OCI-LY7 (cell line): ENCODE results near the gene GP1BB. TPM values are rescaled to one million over a fixed set of nuclear protein-coding genes. Genes with fewer than 3 reads are reported as not detected.

ENCODE experiments used
- BruUV-seq: library from RNA; stranded (reverse); fragments of 400-500 nt; replicated peaks from 2 replicates; lab custom pipeline; 2021; lab: Mats Ljungman, UMichigan
- CTCF ChIA-PET: fragments of 300-600 bp; sonication (Branson Sonifier 250); formaldehyde crosslinking; loops from one replicate; lab custom pipeline; 2022; ENCODE audit warnings: antibody characterized with exemption; ENCODE audit not compliant: unreplicated experiment; lab: Charles Lee
- POLR2A ChIA-PET: fragments of 300-600 bp; sonication (Branson Sonifier 250); formaldehyde crosslinking; loops from one replicate; lab custom pipeline; 2022; ENCODE audit warnings: antibody characterized with exemption; lab: Charles Lee
- DNase-seq: peaks from one replicate; pipeline ENCODE4 v3.0.0-alpha.2; 2015; ENCODE audit warnings: low spot score
- H2AFZ ChIP-seq: fragments of 200-600 bp; sonication (generic), shearing (Covaris generic); 2 replicates; pipeline ENCODE4 v1.6.1; 2014; ENCODE audit warnings: mild to moderate bottlenecking, antibody characterized with exemption, low read length, moderate library complexity
- H3K27ac ChIP-seq: fragments of 200-600 bp; sonication (generic); 2 replicates; pipeline ENCODE4 v1.5.1; 2014; ENCODE audit warnings: mixed run types, low read depth, mild to moderate bottlenecking, moderate library complexity, low read length, inconsistent platforms; ENCODE audit not compliant: poor library complexity, severe bottlenecking
- H3K36me3 ChIP-seq: fragments of 200-600 bp; sonication (generic); 2 replicates; pipeline ENCODE4 v1.6.1; 2014; ENCODE audit warnings: mild to moderate bottlenecking, antibody characterized with exemption, low read length, moderate library complexity, mixed read lengths; ENCODE audit not compliant: insufficient read depth
- H3K4me1 ChIP-seq: fragments of 200-600 bp; sonication (generic); 2 replicates; pipeline ENCODE4 v1.5.1; 2014; ENCODE audit warnings: mild to moderate bottlenecking, low read length; ENCODE audit not compliant: insufficient read depth, poor library complexity, severe bottlenecking
- H3K4me2 ChIP-seq: fragments of 200-600 bp; sonication (generic); 2 replicates; pipeline ENCODE4 v1.6.1; 2014; ENCODE audit warnings: mild to moderate bottlenecking, low read length
- H3K4me3 ChIP-seq: fragments of 200-600 bp; sonication (generic); 2 replicates; pipeline ENCODE4 v1.5.1; 2014; ENCODE audit warnings: mild to moderate bottlenecking, low read depth, low read length; ENCODE audit not compliant: poor library complexity, severe bottlenecking
- H3K79me2 ChIP-seq: fragments of 200-600 bp; sonication (generic); 2 replicates; pipeline ENCODE4 v1.6.1; 2016; ENCODE audit warnings: low read depth, mild to moderate bottlenecking, low read length, moderate library complexity, mixed read lengths; ENCODE audit not compliant: insufficient read depth
- H3K9me2 ChIP-seq: fragments of 200-600 bp; sonication (generic); 2 replicates; pipeline ENCODE4 v1.6.1; 2016; ENCODE audit warnings: mild to moderate bottlenecking, low read length, mixed read lengths; ENCODE audit not compliant: insufficient read depth
- H3K9me3 ChIP-seq: fragments of 200-600 bp; sonication (generic); 2 replicates; pipeline ENCODE4 v1.6.1; 2014; ENCODE audit warnings: mild to moderate bottlenecking, mixed run types, low read length, mixed read lengths
- H4K20me1 ChIP-seq: fragments of 200-600 bp; sonication (generic); 2 replicates; pipeline ENCODE4 v1.6.1; 2014; ENCODE audit warnings: mild to moderate bottlenecking, antibody characterized with exemption, low read length, moderate library complexity, mixed read lengths; ENCODE audit not compliant: insufficient read depth
- EZH2phosphoT487 ChIP-seq: fragments of 200-600 bp; sonication (generic); IDR thresholded peaks from 2 replicates; pipeline ENCODE4 v1.6.1; 2018; ENCODE audit warnings: low read depth, borderline replicate concordance, mild to moderate bottlenecking, mixed run types, antibody characterized with exemption, low read length, moderate library complexity, mixed read lengths
- intact Hi-C: fragments of 100-400 bp; cut with micrococcal nuclease; formaldehyde crosslinking; loops from one replicate; pipeline ENCODE4 v1.10.0; 2022; ENCODE audit not compliant: unreplicated experiment
- total RNA-seq, 2 experiments: library from RNA; depleted of rRNA in 1 of 2; stranded (reverse); fragments of >200 nt in 1 of 2; shearing (Covaris generic) in 1 of 2; gene quantifications; 2 replicates each; pipeline ENCODE4 v1.2.3, GENCODE V29; 2014 to 2022
- TF ChIP-seq, protein P1 (sequence below): fragments of 200-600 bp; sonication (generic); conservative IDR thresholded peaks from 2 replicates; pipeline ENCODE4 v1.5.1; 2014; ENCODE audit warnings: mild to moderate bottlenecking, antibody characterized with exemption, low read length, moderate library complexity, mixed read lengths

Gene GP1BB
- total RNA-seq, 2 experiments from 2014 or later = not detected

DNA sequence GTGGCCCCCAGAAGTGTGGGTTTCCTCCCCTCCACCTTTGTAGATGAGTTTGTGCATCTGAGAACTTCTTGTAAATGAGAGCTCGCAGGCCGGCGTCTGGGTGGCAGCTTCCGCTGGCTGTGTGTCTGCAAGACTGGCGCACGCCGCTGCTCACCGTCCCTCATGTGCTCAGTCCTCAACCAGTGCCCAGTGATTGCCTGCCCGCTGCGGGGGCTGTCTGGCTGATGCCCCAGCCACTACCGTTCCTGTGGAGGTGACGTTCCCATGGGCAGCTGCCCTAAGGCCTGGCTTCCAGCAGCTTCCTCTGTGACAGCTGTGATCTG is 46.0 kb downstream of the GP1BB start:
- ChIA-PET POLR2A (no interaction called here), CTCF (interaction anchor here (1.4 kb wide), 1 partner anchor 127 kb away, joined by 3 read pairs; no protein-coding TSS in a partner anchor)
- no peak for DNase-seq
- intact Hi-C loops = no loop called here
- Histone ChIP-seq H4K20me1 (no peaks in the 10 kb centered on the region), H3K27ac (no peak overlapping the region), H3K4me2 (no peak overlapping the region), H3K4me1 (peaks cover 39% of the 10 kb centered on the region), H3K4me3 (no peak overlapping the region), H3K79me2 (no peaks in the 10 kb centered on the region), H2AFZ (no peak overlapping the region), H3K36me3 (no peaks in the 10 kb centered on the region), H3K9me3 (no peaks in the 10 kb centered on the region), H3K9me2 (no peaks in the 10 kb centered on the region)
- TF ChIP-seq EZH2phosphoT487 = no peak
- TF ChIP-seq, protein P1, sequence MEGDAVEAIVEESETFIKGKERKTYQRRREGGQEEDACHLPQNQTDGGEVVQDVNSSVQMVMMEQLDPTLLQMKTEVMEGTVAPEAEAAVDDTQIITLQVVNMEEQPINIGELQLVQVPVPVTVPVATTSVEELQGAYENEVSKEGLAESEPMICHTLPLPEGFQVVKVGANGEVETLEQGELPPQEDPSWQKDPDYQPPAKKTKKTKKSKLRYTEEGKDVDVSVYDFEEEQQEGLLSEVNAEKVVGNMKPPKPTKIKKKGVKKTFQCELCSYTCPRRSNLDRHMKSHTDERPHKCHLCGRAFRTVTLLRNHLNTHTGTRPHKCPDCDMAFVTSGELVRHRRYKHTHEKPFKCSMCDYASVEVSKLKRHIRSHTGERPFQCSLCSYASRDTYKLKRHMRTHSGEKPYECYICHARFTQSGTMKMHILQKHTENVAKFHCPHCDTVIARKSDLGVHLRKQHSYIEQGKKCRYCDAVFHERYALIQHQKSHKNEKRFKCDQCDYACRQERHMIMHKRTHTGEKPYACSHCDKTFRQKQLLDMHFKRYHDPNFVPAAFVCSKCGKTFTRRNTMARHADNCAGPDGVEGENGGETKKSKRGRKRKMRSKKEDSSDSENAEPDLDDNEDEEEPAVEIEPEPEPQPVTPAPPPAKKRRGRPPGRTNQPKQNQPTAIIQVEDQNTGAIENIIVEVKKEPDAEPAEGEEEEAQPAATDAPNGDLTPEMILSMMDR = no peak
- no TSS peak for BruUV-seq

DNA sequence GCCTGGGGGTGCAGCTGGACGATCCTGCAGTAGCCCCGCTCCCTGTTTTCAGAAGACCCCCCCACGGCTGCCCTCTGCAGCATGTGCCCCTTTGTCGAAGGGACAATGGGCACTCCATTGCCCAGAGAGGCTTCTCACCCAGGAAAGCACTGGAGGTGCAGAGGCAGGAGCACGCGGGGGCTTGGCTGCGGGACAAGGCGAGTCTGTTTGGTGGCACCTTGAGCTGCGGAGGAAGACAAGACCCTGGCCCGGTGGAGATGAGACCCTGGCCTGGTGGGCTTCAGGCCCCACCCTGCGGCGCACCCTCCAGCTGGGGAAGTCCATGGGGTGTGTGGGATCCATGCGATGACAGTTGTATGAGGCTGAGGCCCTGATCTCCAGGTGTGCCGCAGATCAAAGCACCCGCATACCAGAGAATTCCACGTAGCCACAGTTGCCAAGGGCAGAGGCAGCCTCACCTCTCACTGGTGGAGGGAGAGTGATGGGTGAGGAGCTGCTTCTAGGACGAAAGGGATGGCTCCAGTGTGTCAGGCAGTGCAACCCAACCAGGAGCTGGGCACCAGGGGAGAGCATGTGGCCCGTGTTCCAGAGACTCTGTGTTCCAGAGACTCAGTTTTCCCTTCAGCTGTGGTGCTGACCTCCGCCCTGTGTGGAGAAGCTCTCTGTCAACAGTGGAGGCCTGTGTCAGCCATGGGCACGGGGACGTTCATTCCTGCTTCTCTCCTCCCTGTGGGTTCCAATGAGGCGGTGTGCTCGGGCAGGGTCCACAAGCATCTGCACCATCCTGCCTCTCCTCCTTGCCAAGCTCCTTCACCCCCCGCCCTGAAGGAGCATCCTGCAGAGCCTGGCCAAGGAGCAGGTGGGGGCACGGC is 47.2 kb downstream of the GP1BB start:
- H3K9me2 ChIP-seq = no peaks in the 10 kb centered on the region
- H2AFZ ChIP-seq = no peak overlapping the region
- ChIA-PET CTCF (interaction anchor here (1.4 kb wide), 1 partner anchor 126 kb away, joined by 3 read pairs; no protein-coding TSS in a partner anchor), POLR2A (no interaction called here)
- no peak overlapping the region for H3K27ac ChIP-seq
- no peak for DNase-seq
- intact Hi-C loops = no loop called here
- H3K9me3 ChIP-seq = no peaks in the 10 kb centered on the region
- H3K4me1 ChIP-seq = peaks cover 45% of the 10 kb centered on the region
- no peak overlapping the region for H3K4me2 ChIP-seq
- TF ChIP-seq, protein P1 = no peak
- TF ChIP-seq EZH2phosphoT487 = no peak
- BruUV-seq = no TSS peak
- H3K79me2 ChIP-seq = no peaks in the 10 kb centered on the region
- H3K4me3 ChIP-seq = no peak overlapping the region
- no peaks in the 10 kb centered on the region for H4K20me1 ChIP-seq
- no peaks in the 10 kb centered on the region for H3K36me3 ChIP-seq

DNA sequence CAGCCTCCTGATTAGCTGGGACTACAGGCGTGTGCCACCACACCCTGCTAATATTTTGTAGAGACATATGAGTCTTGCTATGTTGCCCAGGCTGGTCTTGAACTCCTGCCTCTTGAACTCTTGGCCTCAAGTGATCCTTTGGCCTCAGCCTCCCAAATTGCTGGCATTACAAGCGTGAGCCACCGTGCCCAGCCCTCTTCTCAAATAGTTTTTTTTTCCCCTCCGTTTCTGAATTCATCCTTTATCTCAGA is 49.0 kb downstream of the GP1BB start:
- peak overlapping the region; percentile 81 for H3K27ac ChIP-seq
- intact Hi-C loops = loop anchor here (2.0 kb wide), 3 partner anchors 42 to 118 kb away; partner anchors contain the start of genes GNB1L and RTL10
- H3K79me2 ChIP-seq = no peaks in the 10 kb centered on the region
- no peaks in the 10 kb centered on the region for H3K36me3 ChIP-seq
- no peaks in the 10 kb centered on the region for H3K9me2 ChIP-seq
- no peaks in the 10 kb centered on the region for H3K9me3 ChIP-seq
- no peak for DNase-seq
- TF ChIP-seq, protein P1 = no peak
- no peak for TF ChIP-seq EZH2phosphoT487
- H3K4me2 ChIP-seq = peak overlapping the region; percentile 76
- H4K20me1 ChIP-seq = no peaks in the 10 kb centered on the region
- peak overlapping the region; percentile 60 for H3K4me3 ChIP-seq
- no TSS peak for BruUV-seq
- peaks cover 53% of the 10 kb centered on the region for H3K4me1 ChIP-seq
- ChIA-PET CTCF (interaction anchor here (1.3 to 2.2 kb wide), 2 partner anchors 15 to 115 kb away, joined by 6 to 8 read pairs; no protein-coding TSS in a partner anchor), POLR2A (interaction anchor here (0.6 to 1.8 kb wide), 5 partner anchors 11 to 296 kb away, joined by 3 to 4 read pairs (median 4); no protein-coding TSS in a partner anchor)
- peak overlapping the region; percentile 76; the same call in 1 of the 2 replicates for H2AFZ ChIP-seq
